GM18526 (cell line): ENCODE results near the gene HLA-F.

Experiments used
- POLR2A ChIP-seq: IDR thresholded peaks from 3 replicates; pipeline ENCODE4 v1.6.1; 2011; ENCODE audit not compliant: insufficient read length; ENCODE audit errors: extremely low read depth

HLA-F gene

GRCh38 chr6:29708432-29709179 is 14.6 kb upstream of the HLA-F start:
- TF ChIP-seq POLR2A: no peak

DNA sequence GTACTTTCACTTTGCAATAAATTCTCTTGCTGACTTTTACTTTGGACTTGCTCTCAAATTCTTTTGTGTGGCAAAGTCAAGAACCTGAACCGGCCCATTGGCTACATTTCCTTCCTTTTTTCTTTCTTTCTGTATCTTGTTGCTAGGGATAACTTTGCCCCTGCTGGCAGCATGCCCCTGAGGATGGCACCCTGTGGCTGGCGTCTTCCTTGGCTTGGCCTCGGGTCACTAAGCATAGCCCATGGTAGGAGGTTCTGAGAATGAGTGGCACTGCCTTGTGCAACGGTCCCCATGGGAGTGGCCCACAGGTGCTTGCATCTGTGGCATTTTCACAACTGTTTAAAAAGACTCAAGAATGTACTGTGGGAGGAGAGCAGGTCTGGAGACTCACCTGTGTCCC is 14.0 kb upstream of the HLA-F start:
- TF ChIP-seq POLR2A: no peak

DNA sequence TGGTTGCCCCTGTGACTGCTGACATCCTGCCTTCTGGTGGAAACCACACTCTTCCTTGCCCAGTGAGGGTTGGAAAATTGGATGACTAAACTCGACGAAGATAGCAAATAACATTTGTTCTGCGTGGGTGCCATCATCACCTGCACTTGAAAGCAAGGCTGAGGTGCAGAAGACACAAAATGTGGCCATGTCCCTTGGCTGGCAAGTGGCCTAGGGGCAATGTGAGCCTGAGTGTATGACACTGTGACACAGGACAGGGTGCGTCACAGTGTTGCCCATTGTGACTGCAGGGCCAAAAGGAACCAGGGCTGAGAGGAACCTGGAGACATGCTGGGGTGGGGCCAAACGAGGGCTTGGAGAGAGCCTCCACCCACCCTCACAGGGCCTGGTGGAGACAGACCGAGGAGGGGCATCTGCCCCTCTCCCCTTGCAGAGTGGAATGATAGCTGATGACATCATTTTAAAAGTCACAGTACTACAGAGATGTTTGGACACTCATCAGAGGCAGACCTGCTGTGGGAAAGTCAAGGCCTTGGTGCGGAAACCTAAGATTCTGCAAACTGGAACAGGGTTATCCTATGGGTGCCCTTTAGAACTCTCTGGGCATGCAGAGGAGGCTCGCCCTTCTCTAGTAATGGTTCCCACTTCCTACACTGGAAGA is 12.8 kb upstream of the HLA-F start:
- TF ChIP-seq POLR2A: no peak

DNA sequence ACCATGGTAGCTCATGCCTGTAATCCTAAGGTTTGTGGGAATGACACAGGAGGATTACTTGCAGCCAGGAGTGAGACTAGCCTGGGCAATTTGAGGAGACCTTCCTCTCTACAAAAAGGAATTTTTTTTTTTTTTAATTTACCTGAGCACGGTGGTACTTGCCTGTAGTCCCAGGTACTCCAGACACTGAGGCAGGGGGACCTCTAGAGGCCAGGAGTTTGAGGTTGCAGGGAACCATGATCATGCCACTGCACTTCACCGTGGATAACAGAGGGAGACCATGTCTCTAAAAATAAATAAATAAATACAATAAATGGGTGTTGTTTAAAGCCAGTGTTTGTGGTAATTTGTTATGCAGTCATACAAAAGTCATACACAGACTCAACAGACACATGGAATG is 2.4 kb upstream of the HLA-F start:
- TF ChIP-seq POLR2A: no peak

DNA sequence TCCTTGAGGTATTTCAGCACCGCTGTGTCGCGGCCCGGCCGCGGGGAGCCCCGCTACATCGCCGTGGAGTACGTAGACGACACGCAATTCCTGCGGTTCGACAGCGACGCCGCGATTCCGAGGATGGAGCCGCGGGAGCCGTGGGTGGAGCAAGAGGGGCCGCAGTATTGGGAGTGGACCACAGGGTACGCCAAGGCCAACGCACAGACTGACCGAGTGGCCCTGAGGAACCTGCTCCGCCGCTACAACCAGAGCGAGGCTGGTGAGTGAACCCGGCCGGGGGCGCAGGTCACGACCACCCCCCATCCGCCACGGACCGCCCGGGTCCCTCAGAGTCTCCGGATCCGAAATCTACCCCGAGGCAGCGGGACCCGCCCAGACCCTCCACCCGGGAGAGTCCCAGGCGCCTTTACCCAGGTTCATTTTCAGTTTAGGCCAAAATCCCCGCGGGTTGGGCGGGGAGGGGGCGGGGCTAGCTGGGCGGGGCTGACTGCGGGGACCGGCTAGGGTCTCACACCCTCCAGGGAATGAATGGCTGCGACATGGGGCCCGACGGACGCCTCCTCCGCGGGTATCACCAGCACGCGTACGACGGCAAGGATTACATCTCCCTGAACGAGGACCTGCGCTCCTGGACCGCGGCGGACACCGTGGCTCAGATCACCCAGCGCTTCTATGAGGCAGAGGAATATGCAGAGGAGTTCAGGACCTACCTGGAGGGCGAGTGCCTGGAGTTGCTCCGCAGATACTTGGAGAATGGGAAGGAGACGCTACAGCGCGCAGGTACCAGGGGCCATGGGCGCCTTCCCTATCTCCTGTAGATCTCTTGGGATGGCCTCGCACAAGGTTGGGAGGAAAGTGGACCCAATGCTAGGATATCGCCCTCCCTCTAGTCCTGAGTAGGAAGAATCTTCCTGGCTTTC is 693 bp downstream of the HLA-F start:
- peak; percentile 73 for TF ChIP-seq POLR2A

DNA sequence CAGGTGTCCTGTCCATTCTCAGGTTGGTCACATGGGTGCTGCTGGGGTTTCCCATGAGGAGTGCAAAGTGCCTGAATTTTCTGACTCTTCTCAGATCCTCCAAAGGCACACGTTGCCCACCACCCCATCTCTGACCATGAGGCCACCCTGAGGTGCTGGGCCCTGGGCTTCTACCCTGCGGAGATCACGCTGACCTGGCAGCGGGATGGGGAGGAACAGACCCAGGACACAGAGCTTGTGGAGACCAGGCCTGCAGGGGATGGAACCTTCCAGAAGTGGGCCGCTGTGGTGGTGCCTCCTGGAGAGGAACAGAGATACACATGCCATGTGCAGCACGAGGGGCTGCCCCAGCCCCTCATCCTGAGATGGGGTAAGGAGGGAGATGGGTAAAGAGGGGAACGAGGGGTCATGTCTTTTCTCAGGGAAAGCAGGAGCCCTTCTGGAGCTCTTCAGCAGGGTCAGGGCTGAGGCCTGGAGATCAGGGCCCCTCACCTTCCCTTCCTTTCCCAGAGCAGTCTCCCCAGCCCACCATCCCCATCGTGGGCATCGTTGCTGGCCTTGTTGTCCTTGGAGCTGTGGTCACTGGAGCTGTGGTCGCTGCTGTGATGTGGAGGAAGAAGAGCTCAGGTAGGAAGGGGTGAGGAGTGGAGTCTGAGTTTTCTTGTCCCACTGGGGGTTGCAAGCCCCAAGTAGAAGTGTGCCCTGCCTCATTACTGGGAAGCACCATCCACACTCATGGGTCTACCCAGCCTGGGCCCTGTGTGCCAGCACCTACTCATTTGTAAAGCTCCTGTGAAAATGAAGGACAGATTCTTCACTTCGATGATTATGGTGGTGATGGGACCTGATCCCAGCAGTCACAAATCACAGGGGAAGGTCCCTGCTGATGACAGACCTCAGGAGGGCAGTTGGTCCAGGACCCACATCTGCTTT is 2.0 kb downstream of the HLA-F start:
- TF ChIP-seq POLR2A: peak; percentile 25

DNA sequence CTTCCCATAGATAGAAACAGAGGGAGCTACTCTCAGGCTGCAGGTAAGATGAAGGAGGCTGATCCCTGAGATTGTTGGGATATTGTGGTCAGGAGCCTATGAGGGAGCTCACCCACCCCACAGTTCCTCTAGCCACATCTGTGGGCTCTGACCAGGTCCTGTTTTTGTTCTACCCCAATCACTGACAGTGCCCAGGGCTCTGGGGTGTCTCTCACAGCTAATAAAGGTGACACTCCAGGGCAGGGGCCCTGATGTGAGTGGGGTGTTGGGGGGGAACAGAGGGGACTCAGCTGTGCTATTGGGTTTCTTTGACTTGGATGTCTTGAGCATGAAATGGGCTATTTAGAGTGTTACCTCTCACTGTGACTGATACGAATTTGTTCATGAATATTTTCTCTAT is 2.8 kb downstream of the HLA-F start:
- no peak for TF ChIP-seq POLR2A

- TF ChIP-seq POLR2A: no peak
These were observed 3.4 kb downstream of the HLA-F start for GRCh38 chr6:29726571-29727194.

GRCh38 chr6:29727637-29728036 is 4.4 kb downstream of the HLA-F start:
- TF ChIP-seq POLR2A: no peak

- peak; percentile 31 for TF ChIP-seq POLR2A
These were observed 5.1 kb downstream of the HLA-F start for GRCh38 chr6:29728173-29728874.

- no peak for TF ChIP-seq POLR2A
These were observed 5.6 kb downstream of the HLA-F start for GRCh38 chr6:29728875-29729270.

GRCh38 chr6:29729774-29730328 is 6.6 kb downstream of the HLA-F start:
- TF ChIP-seq POLR2A: no peak

- no peak for TF ChIP-seq POLR2A
These were observed 7.4 kb downstream of the HLA-F start for GRCh38 chr6:29730575-29731126.
